ENCODE measurements around the gene BACH2.

Gene BACH2

DNA sequence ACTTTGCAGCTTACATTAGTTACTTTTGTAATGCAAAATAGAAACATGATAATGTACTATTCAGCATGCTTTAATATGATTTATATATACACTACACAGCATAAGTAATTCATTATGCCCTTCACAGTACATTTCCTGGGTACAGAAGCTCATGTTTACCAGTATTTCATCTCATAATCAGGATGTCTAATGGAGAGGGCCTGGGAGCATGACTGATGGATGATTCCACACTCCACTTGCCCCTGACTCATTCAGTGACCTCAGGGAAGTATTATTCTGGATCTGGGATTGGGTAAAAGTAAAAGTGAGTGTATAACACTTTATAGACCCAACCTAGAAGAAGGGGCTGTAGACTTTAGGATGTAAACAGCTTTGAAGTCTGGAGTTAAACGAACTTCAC is 31.4 kb upstream of the BACH2 start:
- H3K4me3 ChIP-seq (ENCODE audit: low read depth, low read length): no peak overlapping the region
- DNase-seq (ENCODE audit: low read depth): no peak
- TF ChIP-seq, protein P1, sequence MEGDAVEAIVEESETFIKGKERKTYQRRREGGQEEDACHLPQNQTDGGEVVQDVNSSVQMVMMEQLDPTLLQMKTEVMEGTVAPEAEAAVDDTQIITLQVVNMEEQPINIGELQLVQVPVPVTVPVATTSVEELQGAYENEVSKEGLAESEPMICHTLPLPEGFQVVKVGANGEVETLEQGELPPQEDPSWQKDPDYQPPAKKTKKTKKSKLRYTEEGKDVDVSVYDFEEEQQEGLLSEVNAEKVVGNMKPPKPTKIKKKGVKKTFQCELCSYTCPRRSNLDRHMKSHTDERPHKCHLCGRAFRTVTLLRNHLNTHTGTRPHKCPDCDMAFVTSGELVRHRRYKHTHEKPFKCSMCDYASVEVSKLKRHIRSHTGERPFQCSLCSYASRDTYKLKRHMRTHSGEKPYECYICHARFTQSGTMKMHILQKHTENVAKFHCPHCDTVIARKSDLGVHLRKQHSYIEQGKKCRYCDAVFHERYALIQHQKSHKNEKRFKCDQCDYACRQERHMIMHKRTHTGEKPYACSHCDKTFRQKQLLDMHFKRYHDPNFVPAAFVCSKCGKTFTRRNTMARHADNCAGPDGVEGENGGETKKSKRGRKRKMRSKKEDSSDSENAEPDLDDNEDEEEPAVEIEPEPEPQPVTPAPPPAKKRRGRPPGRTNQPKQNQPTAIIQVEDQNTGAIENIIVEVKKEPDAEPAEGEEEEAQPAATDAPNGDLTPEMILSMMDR (IDR thresholded peaks at IDR 0.05; ENCODE audit: low read depth, low read length, missing control alignments): no peak

DNA sequence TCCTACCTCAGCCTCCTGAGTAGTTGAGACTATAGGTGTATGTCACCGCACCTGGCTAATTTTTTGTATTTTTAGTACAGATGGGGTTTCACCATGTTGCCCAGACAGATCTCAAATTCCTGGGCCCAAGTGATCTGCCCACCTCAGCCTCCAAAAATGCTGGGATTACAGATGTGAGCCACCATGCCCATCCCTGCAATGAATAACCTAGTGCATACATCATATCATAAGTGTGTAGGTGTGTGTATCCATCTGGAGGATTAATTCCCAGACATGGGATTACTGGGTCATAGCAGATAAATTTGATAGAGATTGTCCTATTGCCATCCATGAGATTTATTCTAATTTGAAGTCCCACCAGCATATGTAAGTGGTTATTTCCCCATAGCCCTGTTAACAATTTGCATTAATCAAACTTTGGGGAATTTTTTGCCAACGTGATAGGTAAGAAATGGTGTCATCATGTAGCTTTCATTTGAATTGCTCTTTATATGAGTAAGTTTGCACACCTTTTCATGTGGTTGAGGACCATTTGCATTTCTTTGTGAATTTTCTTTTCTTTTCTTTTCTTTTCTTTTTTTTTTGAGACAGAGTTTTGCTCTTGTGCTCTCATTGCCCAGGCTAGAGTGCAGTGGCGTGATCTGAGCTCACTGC is 29.9 kb upstream of the BACH2 start:
- no peak for DNase-seq (ENCODE audit: low read depth)
- TF ChIP-seq, protein P1 (IDR thresholded peaks at IDR 0.05; ENCODE audit: low read depth, low read length, missing control alignments): no peak
- no peak overlapping the region for H3K4me3 ChIP-seq (ENCODE audit: low read depth, low read length)

DNA sequence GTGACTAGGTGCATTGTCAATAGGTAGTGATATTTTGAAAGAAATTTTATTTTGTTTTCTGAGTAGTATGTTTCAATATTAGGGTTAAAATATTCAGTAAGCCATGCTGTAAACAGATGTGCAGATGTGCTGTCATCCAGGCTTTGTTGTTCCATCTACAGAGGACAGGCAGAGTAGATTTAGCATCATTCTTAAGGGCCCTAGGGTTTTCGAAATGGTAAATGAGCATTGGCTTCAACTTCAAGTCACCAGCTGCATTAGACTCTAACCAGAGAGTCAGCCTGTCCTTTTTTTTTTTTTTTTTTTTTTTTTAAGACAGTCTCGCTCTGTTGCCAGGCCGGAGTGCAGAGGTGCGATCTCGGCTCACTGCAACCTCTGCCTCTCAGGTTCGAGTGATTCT is 27.1 kb upstream of the BACH2 start:
- H3K4me3 ChIP-seq (ENCODE audit: low read depth, low read length): no peak overlapping the region
- TF ChIP-seq, protein P1 (IDR thresholded peaks at IDR 0.05; ENCODE audit: low read depth, low read length, missing control alignments): no peak
- DNase-seq (ENCODE audit: low read depth): no peak

DNA sequence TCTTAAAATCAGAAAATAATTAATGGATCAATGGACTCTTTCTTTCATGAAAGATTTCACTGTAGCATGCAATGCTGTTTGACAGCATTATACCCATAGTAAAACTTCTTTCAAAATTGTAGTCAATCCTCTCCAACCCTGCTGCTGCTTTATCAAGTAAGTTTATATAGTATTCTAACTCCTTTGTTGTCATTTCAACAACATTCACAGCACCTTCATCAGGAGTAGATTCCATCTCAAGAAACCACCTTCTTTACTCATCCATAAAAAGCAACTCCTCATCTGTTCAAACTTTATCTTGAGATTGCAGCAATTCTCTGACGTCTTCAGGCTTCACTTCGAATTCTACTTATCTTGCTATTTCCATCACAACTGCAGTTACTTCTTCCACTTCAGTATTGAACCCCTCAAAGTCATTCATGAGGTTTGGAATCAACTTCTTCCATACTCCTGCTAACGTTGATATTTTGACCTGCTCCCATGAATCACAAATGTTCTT is 26.4 kb upstream of the BACH2 start:
- DNase-seq (ENCODE audit: low read depth): no peak
- no peak overlapping the region for H3K4me3 ChIP-seq (ENCODE audit: low read depth, low read length)
- TF ChIP-seq, protein P1 (IDR thresholded peaks at IDR 0.05; ENCODE audit: low read depth, low read length, missing control alignments): no peak

DNA sequence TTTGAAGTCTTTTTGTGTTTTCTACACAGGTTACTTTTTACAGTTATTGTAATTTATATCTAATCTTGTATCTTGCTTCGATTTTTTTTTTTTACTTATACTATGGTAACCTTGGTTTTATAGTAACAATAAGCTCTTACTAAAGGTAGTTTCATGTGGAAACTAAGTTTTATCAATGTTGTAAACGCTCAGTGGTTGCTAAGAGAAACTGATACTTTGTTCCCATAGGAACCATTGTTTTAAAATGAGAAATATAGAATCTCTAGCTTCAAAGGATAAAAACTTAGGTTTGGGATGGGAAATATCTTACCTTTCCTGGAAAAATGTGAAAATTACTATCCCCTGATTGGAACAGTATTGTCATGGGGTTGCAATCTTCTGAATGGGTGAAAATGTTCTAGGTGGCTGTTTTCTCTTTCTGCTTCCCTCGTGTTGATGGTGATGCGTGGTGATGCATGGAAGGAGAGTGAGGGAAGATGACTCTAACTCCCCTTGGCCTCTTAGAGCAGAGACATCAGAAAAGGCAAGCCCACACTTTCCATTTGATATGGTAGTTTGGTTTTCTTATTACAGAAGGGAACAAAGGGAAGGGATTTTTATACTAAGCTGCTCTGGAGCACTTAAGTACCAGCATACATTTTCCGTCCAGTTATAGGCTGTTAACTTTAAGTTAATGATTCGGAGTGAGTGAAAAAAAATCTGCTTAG is 23.5 kb upstream of the BACH2 start:
- no peak for DNase-seq (ENCODE audit: low read depth)

DNA sequence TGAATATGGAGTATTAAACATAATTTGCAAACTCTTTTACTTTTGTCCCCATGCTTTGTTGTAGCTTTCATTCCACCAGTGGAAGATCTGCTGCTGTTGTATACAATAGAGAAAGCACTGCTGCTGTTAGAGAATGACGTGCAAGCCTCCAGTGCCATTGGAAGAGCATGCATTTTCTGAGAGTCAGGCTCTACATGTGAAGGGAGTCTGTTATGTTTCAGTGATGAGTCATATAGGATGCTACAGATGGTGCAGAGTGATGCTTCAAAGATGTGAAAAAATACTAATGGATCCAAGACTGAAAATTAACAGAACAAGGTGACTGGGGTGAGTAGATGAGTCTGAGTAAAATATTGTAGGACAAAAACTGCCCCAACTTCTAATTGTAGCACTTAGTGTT is 22.4 kb upstream of the BACH2 start:
- H3K4me3 ChIP-seq (ENCODE audit: low read depth, low read length): no peak overlapping the region
- no peak for DNase-seq (ENCODE audit: low read depth)
- TF ChIP-seq, protein P1 (IDR thresholded peaks at IDR 0.05; ENCODE audit: low read depth, low read length, missing control alignments): no peak

More for the DNA sequence above, 23.5 kb upstream of the BACH2 start:
- TF ChIP-seq, protein P1 (IDR thresholded peaks at IDR 0.05; ENCODE audit: low read depth, low read length, missing control alignments): no peak
- H3K4me3 ChIP-seq (ENCODE audit: low read depth, low read length): no peak overlapping the region
